Stimulated activated CD8-positive, alpha-beta memory T cell treated with anti-CD3 and anti-CD28 coated beads, Interleukin-15, amount 100 ng/mL, for 48 hours (primary cell): ENCODE measurements around the gene GPC6.

Experiments used
- DNase-seq, 2 donors: peaks; one replicate each; pipeline ENCODE4 v3.0.0-alpha.2; 2020; ENCODE audit warnings: low read depth in 2 of 2

Gene GPC6

GRCh38 chr13:93732186-93732585 lies 505.6 kb downstream of the GPC6 start:
- DNase-seq: no peak

GRCh38 chr13:93736081-93736480 lies 509.5 kb downstream of the GPC6 start:
- DNase-seq: no peak

- no peak for DNase-seq
Measured at GRCh38 chr13:93736909-93737308, 510.3 kb downstream of the GPC6 start.

- no peak for DNase-seq
Measured at GRCh38 chr13:93740334-93740733, 513.7 kb downstream of the GPC6 start.

- no peak for DNase-seq
Measured at GRCh38 chr13:93744033-93744432, 517.4 kb downstream of the GPC6 start.

- no peak for DNase-seq
Measured at GRCh38 chr13:93744886-93745285, 518.3 kb downstream of the GPC6 start.

GRCh38 chr13:93745884-93746283 lies 519.3 kb downstream of the GPC6 start:
- no peak for DNase-seq

- DNase-seq: no peak
Measured at GRCh38 chr13:93746589-93746988, 520.0 kb downstream of the GPC6 start.

GRCh38 chr13:93750676-93751075 lies 524.1 kb downstream of the GPC6 start:
- DNase-seq: no peak

GRCh38 chr13:93751117-93751516 lies 524.5 kb downstream of the GPC6 start:
- no peak for DNase-seq

GRCh38 chr13:93752541-93752940 lies 525.9 kb downstream of the GPC6 start:
- no peak for DNase-seq

GRCh38 chr13:93753639-93754038 lies 527.0 kb downstream of the GPC6 start:
- DNase-seq: no peak

GRCh38 chr13:93755341-93755740 lies 528.7 kb downstream of the GPC6 start:
- no peak for DNase-seq

GRCh38 chr13:93758575-93758974 lies 532.0 kb downstream of the GPC6 start:
- no peak for DNase-seq

GRCh38 chr13:93762708-93763426 lies 536.3 kb downstream of the GPC6 start:
- no peak for DNase-seq

GRCh38 chr13:93765062-93765461 lies 538.5 kb downstream of the GPC6 start:
- no peak for DNase-seq

GRCh38 chr13:93765811-93766210 lies 539.2 kb downstream of the GPC6 start:
- DNase-seq: no peak

GRCh38 chr13:93766719-93767118 lies 540.1 kb downstream of the GPC6 start:
- DNase-seq: no peak

- DNase-seq: no peak
Measured at GRCh38 chr13:93767180-93767916, 540.7 kb downstream of the GPC6 start.

GRCh38 chr13:93767917-93768409 lies 541.4 kb downstream of the GPC6 start:
- no peak for DNase-seq

- DNase-seq: no peak
Measured at GRCh38 chr13:93769101-93769500, 542.5 kb downstream of the GPC6 start.

- DNase-seq: no peak
Measured at GRCh38 chr13:93769607-93770006, 543.0 kb downstream of the GPC6 start.

- no peak for DNase-seq
Measured at GRCh38 chr13:93771227-93771626, 544.6 kb downstream of the GPC6 start.
